Hepatocyte (in vitro differentiated cells): ENCODE measurements around the gene TMEM270. TPM values are rescaled to one million over a fixed set of nuclear protein-coding genes. Genes with fewer than 3 reads are reported as not detected.
"Not testable (repeated sequence)": the region's sequence is repeated elsewhere in the genome, so short reads cannot be mapped to it uniquely, and the experiment has no call there.

Source experiments
- DNase-seq: peaks from one replicate; pipeline ENCODE4 v3.0.0-alpha.2; 2016; ENCODE audit warnings: low spot score
- H2AFZ ChIP-seq: fragments of 200-600 bp; sonication (generic); 2 replicates; pipeline ENCODE4 v1.6.0; 2016; ENCODE audit warnings: antibody characterized with exemption, mild to moderate bottlenecking
- H3K27ac ChIP-seq: fragments of 200-600 bp; sonication (generic); 2 replicates; pipeline ENCODE4 v1.5.1; 2016; ENCODE audit warnings: mild to moderate bottlenecking
- H3K27me3 ChIP-seq: fragments of 200-600 bp; sonication (generic); 2 replicates; pipeline ENCODE4 v1.6.1; 2016
- H3K36me3 ChIP-seq: fragments of 200-600 bp; sonication (generic); replicated peaks from 2 replicates; pipeline ENCODE4 v1.5.1; 2016; ENCODE audit warnings: low read depth; ENCODE audit not compliant: insufficient read depth
- H3K4me1 ChIP-seq: fragments of 200-600 bp; sonication (generic); 2 replicates; pipeline ENCODE4 v1.5.1; 2016; ENCODE audit warnings: mild to moderate bottlenecking, moderate library complexity; ENCODE audit not compliant: insufficient read depth
- H3K4me2 ChIP-seq: fragments of 200-600 bp; sonication (generic); 2 replicates; pipeline ENCODE4 v1.6.0; 2016
- H3K4me3 ChIP-seq: fragments of 200-600 bp; sonication (generic); 2 replicates; pipeline ENCODE4 v1.5.1; 2016; ENCODE audit warnings: mild to moderate bottlenecking
- H3K79me2 ChIP-seq: fragments of 200-600 bp; sonication (generic); 2 replicates; pipeline ENCODE4 v1.6.0; 2017; ENCODE audit warnings: mild to moderate bottlenecking
- H3K9me2 ChIP-seq: fragments of 200-600 bp; sonication (generic); replicated peaks from 2 replicates; pipeline ENCODE4 v1.6.0; 2017; ENCODE audit warnings: mild to moderate bottlenecking; ENCODE audit not compliant: insufficient read depth
- H3K9me3 ChIP-seq: fragments of 200-600 bp; sonication (generic); 2 replicates; pipeline ENCODE4 v1.5.1; 2016; ENCODE audit warnings: low read depth, mild to moderate bottlenecking
- H4K20me1 ChIP-seq: fragments of 200-600 bp; sonication (generic); 2 replicates; pipeline ENCODE4 v1.6.0; 2016; ENCODE audit warnings: mild to moderate bottlenecking; ENCODE audit not compliant: insufficient read depth, poor library complexity, severe bottlenecking
- CTCF ChIP-seq: fragments of 200-600 bp; sonication (generic); IDR thresholded peaks from 2 replicates; pipeline ENCODE4 v1.5.1; 2016; ENCODE audit warnings: antibody characterized with exemption, mild to moderate bottlenecking; ENCODE audit not compliant: poor library complexity
- EZH2 ChIP-seq: fragments of 200-600 bp; sonication (generic); IDR thresholded peaks from 2 replicates; pipeline ENCODE4 v1.6.1; 2016; ENCODE audit warnings: antibody characterized with exemption, mild to moderate bottlenecking, borderline replicate concordance
- EZH2phosphoT487 ChIP-seq: fragments of 200-600 bp; sonication (generic); IDR thresholded peaks from one replicate; pipeline ENCODE4 v1.6.1; 2018; ENCODE audit warnings: antibody characterized with exemption, mild to moderate bottlenecking, low read depth, moderate library complexity; ENCODE audit not compliant: unreplicated experiment, severe bottlenecking
- WGBS: methylation state at CpG from one replicate; pipeline ENCODE4 v1.1.6; 2016; ENCODE audit warnings: low lambda C conversion rate; ENCODE audit errors: missing lambda C conversion rate; 5-methylcytosine and 5-hydroxymethylcytosine counted together
- polyA plus RNA-seq: library from polyadenylated mRNA; unstranded; fragments of >200 nt; fragmentation: Nextera tagmentation; extraction: Ambion mirVana; gene quantifications from 2 replicates; pipeline ENCODE4 v1.2.1, GENCODE V29; 2016
- total RNA-seq: library from RNA; depleted of rRNA; stranded (reverse); fragments of >200 nt; gene quantifications from 2 replicates; pipeline ENCODE4 v1.2.3, GENCODE V29; 2014

TMEM270 gene
- total and polyA plus RNA-seq, 2 experiments from 2014 or later, result 0.47 to 1.1 TPM

GRCh38 chr7:73842067-73842976 lies 18.6 kb upstream of the TMEM270 start, which contains the start of gene METTL27:
Gene METTL27 (minus strand): TSS chr7:73842516. CDS start chr7:73842140, 376 bp downstream.
- H3K4me1 ChIP-seq, result peaks cover 7% of the 10 kb centered on the region
- peak within 1 kb of the TSS; percentile 65 for H2AFZ ChIP-seq
- no peaks in the 10 kb centered on the region for H4K20me1 ChIP-seq
- peak; percentile 97 for DNase-seq
- H3K36me3 ChIP-seq, result no peaks in the 10 kb centered on the region
- peak within 1 kb of the TSS; percentile 88 for H3K4me2 ChIP-seq
- H3K27me3 ChIP-seq, result no peaks in the 10 kb centered on the region
- peaks cover 2% of the 10 kb centered on the region for H3K79me2 ChIP-seq
- peak within 1 kb of the TSS; percentile 82 for H3K27ac ChIP-seq
- no peaks in the 10 kb centered on the region for H3K9me3 ChIP-seq
- WGBS, result 8% methylated on average over 29 of the region's 45 CpGs
- H3K9me2 ChIP-seq, result no peaks in the 10 kb centered on the region
- H3K4me3 ChIP-seq, result peak within 1 kb of the TSS; percentile 29
- TF ChIP-seq EZH2 (no peak), EZH2phosphoT487 (no peak), CTCF (no peak)

- no peak for TF ChIP-seq EZH2phosphoT487
- TF ChIP-seq EZH2, result no peak
- TF ChIP-seq CTCF, result no peak
- no peaks in the 10 kb centered on the region for H3K36me3 ChIP-seq
- no peak overlapping the region for H2AFZ ChIP-seq
- H3K27me3 ChIP-seq, result no peaks in the 10 kb centered on the region
- H3K4me1 ChIP-seq, result peaks cover 10% of the 10 kb centered on the region
- no peak for DNase-seq
- H3K9me2 ChIP-seq, result no peaks in the 10 kb centered on the region
- H3K4me3 ChIP-seq, result no peak overlapping the region
- WGBS, result 46% methylated on average over 9 of the region's 9 CpGs
- peaks cover 2% of the 10 kb centered on the region for H3K79me2 ChIP-seq
- H3K9me3 ChIP-seq, result no peaks in the 10 kb centered on the region
- no peak overlapping the region for H3K4me2 ChIP-seq
- H4K20me1 ChIP-seq, result no peaks in the 10 kb centered on the region
- H3K27ac ChIP-seq, result peak overlapping the region; percentile 31
Observed at GRCh38 chr7:73844131-73844547, 16.8 kb upstream of the TMEM270 start.

GRCh38 chr7:73844848-73845460 lies 16.0 kb upstream of the TMEM270 start:
- Histone ChIP-seq H3K27me3 (no peaks in the 10 kb centered on the region), H3K4me2 (no peak overlapping the region), H2AFZ (no peak overlapping the region), H4K20me1 (no peaks in the 10 kb centered on the region), H3K36me3 (no peaks in the 10 kb centered on the region), H3K4me1 (peaks cover 10% of the 10 kb centered on the region), H3K4me3 (no peak overlapping the region), H3K9me2 (no peaks in the 10 kb centered on the region), H3K79me2 (peaks cover 2% of the 10 kb centered on the region), H3K9me3 (no peaks in the 10 kb centered on the region), H3K27ac (peak overlapping the region; percentile 88)
- DNase-seq, result peak; percentile 52
- WGBS, result 86% methylated on average over 13 of the region's 13 CpGs
- TF ChIP-seq EZH2, result no peak
- no peak for TF ChIP-seq CTCF
- TF ChIP-seq EZH2phosphoT487, result no peak

GRCh38 chr7:73845701-73846195 lies 15.2 kb upstream of the TMEM270 start:
- not testable (repeated sequence) for H2AFZ ChIP-seq, H3K79me2 ChIP-seq, H3K36me3 ChIP-seq, H3K4me1 ChIP-seq, H3K4me3 ChIP-seq, H3K9me2 ChIP-seq, H3K9me3 ChIP-seq, H4K20me1 ChIP-seq, H3K27me3 ChIP-seq
- peak overlapping the region; percentile 88 for H3K27ac ChIP-seq
- DNase-seq, result peak; percentile 65
- peak overlapping the region; percentile 48 for H3K4me2 ChIP-seq
- WGBS, result 54% methylated on average over 12 of the region's 12 CpGs
